NB4 (cell line): ENCODE data around the gene RRM2.

Source experiments
- DNase-seq: peaks from one replicate; pipeline ENCODE4 v3.0.0; 2010; ENCODE audit warnings: low read depth
- H3K4me3 ChIP-seq: one replicate; pipeline ENCODE4 v1.5.1; 2011; ENCODE audit warnings: mild to moderate bottlenecking, low read depth, low read length, moderate library complexity
- CTCF ChIP-seq: IDR thresholded peaks from one replicate; pipeline ENCODE4 v1.5.1; 2012; ENCODE audit warnings: low read depth, low read length
- MAX ChIP-seq: IDR thresholded peaks from 2 replicates; pipeline ENCODE4 v1.6.1; 2011; ENCODE audit warnings: low read depth, low read length
- MYC ChIP-seq: IDR thresholded peaks from 2 replicates; pipeline ENCODE4 v1.6.1; 2011; ENCODE audit warnings: low read depth, low read length
- POLR2A ChIP-seq: IDR thresholded peaks from 2 replicates; pipeline ENCODE4 v1.6.1; 2011; ENCODE audit warnings: mild to moderate bottlenecking; ENCODE audit not compliant: insufficient read length; ENCODE audit errors: extremely low read depth

The RRM2 gene

GRCh38 chr2:10122500-10123280, at the start of gene RRM2:
TSS of gene RRM2 (plus strand) at chr2:10122739. CDS start at chr2:10122799, 60 bp downstream.
- DNase-seq = peak; percentile 99
- peak within 1 kb of the TSS; percentile 90 for H3K4me3 ChIP-seq
- TF ChIP-seq MAX = peak; percentile 81
- peak; percentile 93 for TF ChIP-seq POLR2A
- no peak for TF ChIP-seq CTCF
- 0 out of 2 replicates have a peak, but pooled peaks have one; percentile 30 for TF ChIP-seq MYC

DNA sequence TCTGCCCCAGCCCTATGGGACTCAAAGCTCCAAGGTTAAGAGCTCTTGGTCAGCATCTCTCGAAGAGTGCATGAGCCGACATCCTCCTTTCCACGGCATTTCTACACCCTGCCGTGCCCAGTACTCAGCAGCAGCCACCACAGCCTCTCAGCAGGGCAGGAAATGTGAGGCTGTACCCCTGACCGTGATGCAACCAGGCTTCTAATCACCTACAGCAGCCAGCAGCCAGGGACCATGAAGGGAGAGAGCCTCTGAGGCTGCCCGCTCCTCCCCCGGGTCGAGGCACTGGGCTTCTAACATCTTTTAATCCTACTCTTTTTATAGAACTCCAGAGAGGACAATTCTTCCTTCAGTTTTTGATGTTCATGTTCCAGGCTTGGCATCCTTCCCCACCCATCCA, 48.8 kb upstream of the RRM2 start:
- DNase-seq = peak; percentile 77
- TF ChIP-seq POLR2A = no peak
- peak; percentile 41; the same call in 1 of the 2 replicates for TF ChIP-seq MAX
- TF ChIP-seq CTCF = no peak
- 0 out of 2 replicates have a peak, but pooled peaks have one; percentile 25 for TF ChIP-seq MYC
- H3K4me3 ChIP-seq = no peak overlapping the region

DNA sequence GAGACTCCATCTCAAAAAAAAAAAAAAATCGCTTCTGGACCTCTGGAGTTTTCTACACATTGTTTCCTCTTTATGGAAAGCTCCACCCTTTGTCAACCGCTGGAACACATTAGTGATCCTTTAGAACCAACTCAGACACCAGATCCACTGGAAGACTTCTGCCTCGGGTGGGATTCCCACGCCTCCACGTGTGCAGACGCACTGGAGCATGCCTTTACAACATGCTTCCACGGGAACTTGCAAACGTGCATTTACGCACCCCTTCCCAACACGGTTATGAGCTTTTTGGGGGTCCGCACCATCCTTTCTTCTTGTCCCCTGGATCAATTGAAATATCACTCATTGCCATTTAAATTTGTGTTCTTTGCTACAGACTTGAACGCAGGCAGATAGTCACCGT, 47.4 kb upstream of the RRM2 start:
- no peak overlapping the region for H3K4me3 ChIP-seq
- TF ChIP-seq POLR2A = no peak
- TF ChIP-seq CTCF = no peak
- no peak for TF ChIP-seq MAX
- TF ChIP-seq MYC = no peak
- DNase-seq = no peak

DNA sequence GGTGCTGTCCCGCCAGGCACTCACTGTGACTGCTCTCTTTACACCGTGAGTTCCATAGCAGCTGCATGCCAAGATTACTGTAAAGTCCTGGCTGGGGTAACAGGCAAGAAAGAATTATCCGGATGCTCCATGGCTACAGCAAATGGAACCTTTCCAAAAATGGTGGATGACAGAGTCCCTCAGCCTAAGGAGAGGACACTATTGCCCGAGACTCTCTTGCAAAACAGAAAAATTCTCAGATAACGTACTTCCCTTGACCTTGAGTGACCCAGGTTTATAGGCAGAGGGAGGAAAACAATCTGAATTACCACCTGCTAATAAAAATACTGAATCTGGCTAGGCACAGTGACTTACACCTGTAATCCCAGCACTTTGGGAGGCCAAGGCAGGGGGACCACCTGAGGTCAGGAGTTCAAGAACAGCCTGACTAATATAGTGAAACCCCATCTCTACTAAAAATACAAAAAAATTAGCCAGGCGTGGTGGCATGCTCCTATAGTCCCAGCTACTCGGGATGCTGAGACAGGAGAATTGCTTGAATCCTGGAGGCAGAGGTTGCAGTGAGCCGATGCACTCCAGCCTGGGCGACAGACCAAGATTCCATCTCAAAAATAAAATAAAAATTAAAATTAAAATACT, 46.8 kb upstream of the RRM2 start:
- no peak overlapping the region for H3K4me3 ChIP-seq
- no peak for DNase-seq
- TF ChIP-seq MYC = no peak
- TF ChIP-seq CTCF = no peak
- no peak for TF ChIP-seq MAX
- no peak for TF ChIP-seq POLR2A

- no peak for DNase-seq
- no peak overlapping the region for H3K4me3 ChIP-seq
- TF ChIP-seq MYC = no peak
- no peak for TF ChIP-seq CTCF
- TF ChIP-seq MAX = no peak
Observed at GRCh38 chr2:10076511-10076910, 46.0 kb upstream of the RRM2 start.
